ENCODE measurements around the gene TBX3.
A peak's percentile ranks its signal among the peaks of the same experiment; 100 is the strongest.
"Not testable (repeated sequence)": the region's sequence is repeated elsewhere in the genome, so short reads cannot be mapped to it uniquely, and the experiment has no call there.

Gene TBX3

DNA sequence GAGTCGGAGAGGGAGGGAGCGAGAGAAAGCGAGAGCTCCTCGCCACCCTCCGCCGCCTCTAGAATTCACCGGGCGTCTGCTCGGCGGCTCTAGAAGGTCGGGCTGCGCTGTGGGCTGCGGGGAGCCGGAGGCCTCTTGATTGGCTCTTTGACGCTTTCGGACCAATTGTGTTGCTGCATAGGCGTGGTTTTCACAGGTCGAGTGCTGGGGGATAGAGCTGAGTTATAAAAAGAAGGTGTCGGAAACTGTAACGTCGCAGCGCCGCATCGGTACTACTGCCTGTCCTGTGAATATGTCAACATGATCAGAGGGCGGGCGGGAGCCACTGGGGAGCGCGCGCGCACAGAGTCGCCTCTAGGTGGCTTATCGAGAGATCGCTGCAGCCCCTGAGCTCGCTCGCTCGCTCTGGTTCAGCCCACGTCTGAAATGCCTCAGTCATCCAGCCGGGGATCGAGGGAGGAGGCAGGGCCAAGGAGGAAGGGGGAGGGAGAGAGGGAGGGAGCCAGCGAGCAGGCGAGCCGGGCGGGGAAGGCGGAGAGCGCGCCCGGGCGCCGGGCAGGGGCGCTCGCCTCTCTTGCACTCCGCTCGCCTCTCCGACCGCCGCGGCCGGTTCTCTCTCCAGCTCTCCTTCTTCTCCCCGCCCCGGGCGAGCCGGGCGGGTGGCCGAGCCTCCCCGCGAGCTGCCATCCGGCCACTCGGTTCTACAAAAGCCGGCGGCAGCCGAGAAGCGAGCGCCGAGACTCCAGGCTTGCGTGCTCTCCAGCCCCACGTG, at the start of gene TBX3:
Gene TBX3, minus strand, starts transcription at position 78 of the 772 bp plus-strand sequence. CDS start 975 bp downstream, outside the sequence.
- peak; percentile 18 for DNase-seq (ENCODE audit: low read depth)

DNA sequence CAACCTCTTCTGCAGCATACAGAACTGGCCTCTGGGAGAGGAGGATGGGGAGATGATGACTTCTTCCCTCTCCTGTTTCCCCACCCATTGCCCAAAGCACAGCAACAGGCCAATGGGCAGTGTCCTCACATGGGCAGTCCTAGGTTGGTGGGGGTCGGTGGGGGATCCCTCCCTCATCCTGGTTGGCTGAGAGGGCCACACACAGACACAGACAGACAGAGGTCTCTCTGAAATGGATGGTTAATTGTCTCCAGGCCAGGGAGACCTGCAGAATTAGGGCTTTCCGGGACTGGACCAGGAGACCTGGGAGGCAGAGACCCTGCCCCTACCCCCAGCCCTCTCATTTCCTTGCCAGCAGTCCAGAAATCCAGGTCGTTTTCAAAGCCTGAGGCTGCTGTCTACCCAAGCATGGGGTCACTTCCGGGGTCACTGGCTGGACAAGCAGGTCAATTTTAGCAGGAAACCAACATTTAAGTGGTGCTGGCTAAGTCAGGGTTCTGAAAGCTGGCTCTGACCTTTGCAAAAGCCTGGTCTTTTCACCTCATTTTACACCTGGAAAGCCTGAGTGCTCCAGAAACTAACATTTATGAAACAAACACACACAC, 48.6 kb upstream of the TBX3 start:
- no peak for DNase-seq (ENCODE audit: low read depth)

DNA sequence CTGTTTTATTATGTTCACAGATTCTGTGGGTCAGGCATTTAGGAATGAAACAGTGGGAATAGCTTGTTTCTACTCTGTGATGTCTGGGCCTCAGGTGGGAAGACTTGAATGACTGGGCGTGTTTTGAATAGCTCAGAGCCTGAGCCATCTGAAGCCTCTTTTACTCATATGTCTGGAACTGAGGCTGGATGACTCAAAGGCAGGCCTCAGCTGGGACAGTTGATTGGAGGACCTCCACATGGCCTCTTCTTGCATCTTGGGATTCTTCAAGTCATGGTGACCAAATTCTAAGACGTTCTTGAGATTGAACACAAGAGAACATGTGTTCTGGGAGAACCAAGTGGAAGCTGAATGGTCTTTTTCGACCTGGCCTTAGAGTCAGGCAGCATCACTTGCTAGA, 45.8 kb upstream of the TBX3 start:
- DNase-seq (ENCODE audit: low read depth): no peak

DNA sequence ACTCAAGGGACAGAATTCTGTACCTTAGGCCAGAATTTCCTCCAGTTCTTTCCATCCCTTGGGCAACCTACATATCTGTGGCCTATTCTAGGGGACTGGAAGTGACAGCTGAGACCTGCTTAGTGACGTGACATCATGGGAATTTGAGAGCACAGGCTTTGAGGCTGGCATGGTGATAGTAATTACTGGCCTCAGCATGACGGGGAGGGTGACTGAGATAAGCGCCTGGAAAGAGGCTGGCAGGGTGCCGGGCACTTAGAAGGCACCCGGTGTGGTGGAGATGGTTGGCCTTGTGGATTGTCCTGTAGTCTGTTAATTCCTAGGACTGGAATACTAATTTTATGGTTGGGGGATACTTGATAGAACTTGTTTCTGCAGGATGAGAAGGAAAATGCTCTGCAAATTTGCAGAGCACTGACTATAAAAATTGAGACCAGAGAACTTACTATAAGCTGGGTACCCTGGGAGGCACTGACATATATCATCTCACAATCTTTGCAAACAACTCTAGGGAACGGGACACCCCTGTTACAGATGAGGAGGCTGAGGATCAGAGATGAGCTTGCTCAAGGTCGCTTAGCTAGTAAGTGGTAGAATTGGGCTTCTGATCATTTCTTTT, 42.2 kb upstream of the TBX3 start:
- DNase-seq (ENCODE audit: low read depth): no peak

DNA sequence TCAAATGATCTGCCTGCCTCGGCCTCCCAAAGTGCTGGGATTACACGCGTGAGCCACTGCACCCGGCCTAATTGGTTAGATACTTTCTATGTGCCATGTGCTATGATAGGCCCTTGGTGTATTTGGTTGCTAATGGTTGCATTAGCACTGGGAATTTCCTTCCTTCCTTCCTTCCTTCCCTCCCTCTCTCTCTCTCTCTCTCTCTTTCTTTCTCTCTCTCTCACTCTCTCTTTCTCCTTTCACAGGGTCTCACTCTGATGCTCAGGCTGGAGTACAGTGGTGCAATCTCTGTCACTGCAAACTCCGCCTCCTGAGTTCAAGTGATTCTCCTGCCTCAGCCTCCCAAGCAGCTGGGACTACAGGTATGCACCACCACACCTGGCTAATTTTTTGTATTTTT, 38.2 kb upstream of the TBX3 start:
- DNase-seq (ENCODE audit: low read depth): not testable (repeated sequence)

DNA sequence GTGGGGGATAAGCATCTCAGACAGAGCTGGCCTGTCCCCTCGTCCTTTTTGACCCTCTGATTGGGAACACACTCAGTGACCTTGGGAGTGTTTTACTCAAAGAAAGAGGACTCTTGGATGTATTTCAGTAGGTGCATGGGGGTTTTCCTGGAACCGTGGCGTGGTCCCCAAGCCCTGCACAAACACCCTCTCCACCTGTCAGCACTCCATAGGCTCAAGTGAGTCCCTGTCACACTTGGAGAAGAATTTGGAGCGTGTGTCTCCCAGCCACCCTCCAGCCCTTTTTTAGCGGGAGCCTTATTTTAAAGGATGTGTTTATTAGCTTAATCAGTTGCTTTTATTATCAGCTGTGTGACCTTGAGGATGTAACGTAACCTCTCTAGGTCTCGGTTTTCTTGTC, 37.3 kb upstream of the TBX3 start:
- DNase-seq (ENCODE audit: low read depth): no peak

DNA sequence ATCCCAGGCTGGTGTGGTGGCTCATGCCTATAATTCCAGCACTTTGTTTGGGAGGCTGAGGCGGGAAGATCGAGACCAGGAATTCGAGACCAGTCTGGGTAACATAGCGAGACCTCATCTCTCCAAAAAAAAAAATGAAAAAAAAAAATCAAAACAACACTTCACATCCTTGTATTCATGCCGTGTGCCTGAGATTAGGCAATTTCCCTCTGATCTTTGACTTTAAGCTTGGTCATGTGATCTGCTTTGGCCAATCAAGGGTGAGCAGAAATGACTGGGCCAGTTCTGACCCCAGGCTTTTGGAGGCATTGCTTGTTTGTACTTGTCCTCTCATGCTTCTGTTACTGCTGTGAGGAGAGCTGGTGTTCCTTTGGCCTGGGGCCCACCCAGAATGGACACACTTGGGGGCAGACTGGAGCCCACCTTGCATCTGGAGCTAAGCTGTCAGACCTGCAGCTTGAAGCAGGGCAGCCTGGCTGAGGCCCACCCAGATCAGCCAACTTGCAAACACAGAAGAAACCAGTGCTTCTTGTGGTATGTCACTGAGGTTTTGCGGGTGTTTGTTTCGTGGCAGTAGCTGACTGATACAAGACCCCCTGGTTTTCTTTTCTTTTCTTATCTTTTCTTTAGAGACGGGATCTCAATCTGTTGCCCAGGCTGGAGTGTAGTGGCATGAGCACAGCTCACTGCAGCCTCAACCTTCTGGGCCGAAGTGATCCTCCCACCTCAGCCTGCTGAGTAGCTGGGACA, 29.7 kb upstream of the TBX3 start:
- no peak for DNase-seq (ENCODE audit: low read depth)

DNA sequence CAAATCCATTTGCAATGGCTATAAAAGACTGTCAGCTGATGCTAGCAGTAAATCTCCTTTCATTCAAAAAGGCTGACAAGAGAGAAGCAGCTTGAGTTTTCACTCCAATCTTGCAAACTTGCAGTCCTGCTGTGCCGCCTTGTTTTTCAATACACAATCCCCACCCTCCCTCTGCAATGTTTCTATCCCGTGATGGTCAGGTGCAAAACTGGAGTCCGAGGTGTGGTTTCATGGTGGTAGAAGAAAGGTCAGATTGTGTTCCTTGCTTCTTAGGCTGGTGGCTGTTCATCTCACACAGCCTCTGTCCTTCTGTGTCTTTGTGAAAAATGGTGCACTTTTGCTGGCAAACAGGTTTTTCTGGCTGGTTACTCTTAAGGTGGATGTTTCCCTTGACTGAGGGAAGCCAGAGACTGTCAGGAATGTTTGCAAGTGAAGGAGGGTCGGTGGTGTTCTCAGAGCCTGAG, 27.7 kb upstream of the TBX3 start:
- no peak for DNase-seq (ENCODE audit: low read depth)

DNA sequence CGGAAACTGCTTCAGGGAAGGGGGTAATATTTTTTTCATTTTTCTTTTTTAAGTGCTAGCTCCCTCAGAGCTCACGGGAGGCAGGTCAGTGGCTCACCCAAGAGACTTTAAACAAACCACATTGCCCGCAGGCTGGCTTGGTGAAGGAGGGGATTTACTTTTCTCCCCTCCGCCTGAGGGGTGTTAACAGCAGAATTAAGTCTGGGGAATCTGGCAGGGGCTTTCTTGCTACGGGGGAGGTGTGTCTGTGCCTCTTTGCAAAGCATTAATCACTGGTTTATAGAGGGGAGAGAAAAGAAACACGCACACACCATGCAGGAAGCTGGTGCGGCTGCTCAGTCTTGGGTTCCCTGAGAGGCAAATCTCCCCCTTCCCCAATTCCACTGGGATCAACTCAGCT, 26.2 kb upstream of the TBX3 start:
- DNase-seq (ENCODE audit: low read depth): no peak

DNA sequence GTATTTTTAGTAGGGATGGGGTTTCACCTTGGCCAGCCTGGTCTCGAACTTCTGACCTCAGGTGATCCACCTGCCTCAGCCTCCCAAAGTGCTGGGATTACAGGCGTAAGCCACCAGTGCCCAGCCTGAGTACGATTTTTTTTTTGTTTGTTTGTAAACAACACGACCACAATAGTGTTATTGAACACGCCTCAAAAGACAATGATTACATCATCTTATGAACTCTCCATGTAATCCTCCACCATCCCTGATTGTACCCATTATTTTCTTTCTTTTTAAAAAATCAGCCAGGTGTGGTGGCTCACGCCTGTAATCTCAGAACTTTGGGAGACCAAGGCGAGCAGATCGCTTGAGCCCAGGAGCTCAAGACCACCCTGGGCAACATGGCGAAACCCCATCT, 25.1 kb upstream of the TBX3 start:
- no peak for DNase-seq (ENCODE audit: low read depth)

DNA sequence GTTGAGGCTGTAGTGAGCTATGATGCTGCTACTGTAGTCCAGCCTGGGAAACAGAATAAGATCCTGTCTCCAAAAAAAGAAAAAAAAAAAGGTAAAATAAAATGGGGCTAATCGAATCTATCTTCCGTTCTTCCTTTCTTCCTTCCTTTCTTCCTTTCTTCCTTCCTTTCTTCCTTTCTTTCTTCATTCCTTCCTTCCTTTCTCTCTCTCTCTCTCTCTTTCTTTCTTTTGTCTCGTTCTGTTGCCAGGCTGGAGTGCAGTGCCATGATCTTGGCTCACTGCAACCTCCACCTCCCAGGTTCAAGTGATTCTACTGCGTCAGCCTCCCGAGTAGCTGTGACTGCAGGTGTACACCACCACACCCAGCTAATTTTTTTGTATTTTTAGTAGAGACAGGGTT, 24.6 kb upstream of the TBX3 start:
- DNase-seq (ENCODE audit: low read depth): not testable (repeated sequence)

DNA sequence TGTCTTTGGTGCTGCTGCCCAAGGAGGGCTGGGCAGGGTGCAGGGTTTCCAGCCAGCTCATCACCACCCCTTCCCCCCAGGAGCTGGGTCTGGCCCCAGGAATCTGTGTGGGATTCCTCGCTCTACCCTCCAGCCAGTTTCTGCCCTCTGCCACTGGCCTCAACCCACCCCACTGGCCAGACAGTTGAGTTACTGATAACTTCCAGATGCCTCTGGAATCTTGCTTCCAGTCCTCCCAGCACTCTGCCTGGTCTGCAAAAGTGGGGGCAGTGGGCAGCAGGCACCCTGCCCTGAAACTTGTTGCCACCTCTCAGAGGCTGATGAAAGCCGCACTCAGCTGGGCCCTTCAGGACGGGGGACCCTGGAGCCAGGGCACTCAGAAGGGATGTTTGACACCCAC, 20.1 kb upstream of the TBX3 start:
- DNase-seq (ENCODE audit: low read depth): no peak

DNA sequence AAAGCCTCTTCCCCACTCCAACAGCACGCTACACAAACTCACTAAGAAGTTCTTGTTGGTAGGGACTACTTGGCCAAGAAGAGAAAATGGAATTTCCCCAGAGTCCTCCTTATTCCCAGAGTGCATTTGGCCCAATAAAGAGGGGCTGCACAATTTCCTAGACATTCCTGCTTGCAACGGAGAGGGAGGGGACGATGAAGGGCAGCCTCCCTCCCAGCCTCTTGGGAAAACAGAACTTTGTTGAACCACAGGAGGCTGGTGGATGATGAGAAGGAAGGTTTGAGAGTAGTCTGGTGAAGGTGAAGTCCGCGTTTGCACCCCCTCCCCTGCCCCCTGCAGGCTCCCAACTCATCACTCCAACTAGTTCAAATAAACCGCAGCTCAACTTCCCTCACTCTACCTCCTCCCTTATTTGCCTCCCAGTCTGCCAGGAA, 19.1 kb upstream of the TBX3 start:
- DNase-seq (ENCODE audit: low read depth): no peak

DNA sequence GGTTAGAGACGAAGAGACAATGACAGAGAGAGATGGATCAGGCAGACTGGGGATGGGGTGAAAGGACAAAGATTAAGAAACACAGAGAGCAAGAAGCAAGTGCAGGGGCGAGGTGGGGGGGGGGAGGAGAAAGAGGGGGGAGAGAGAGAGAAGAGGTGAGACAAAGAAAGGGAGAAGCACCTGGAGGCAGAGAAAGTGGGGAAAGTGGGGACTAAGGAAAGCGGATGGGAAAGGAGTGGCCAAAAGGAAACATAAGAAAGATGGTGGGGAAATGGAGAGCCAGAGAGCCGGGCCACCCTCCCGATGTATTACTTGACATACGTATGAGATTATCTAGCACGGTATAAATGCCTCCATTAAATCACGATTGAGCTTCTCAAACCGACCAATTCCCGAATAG, 18.5 kb upstream of the TBX3 start:
- DNase-seq (ENCODE audit: low read depth): no peak

DNA sequence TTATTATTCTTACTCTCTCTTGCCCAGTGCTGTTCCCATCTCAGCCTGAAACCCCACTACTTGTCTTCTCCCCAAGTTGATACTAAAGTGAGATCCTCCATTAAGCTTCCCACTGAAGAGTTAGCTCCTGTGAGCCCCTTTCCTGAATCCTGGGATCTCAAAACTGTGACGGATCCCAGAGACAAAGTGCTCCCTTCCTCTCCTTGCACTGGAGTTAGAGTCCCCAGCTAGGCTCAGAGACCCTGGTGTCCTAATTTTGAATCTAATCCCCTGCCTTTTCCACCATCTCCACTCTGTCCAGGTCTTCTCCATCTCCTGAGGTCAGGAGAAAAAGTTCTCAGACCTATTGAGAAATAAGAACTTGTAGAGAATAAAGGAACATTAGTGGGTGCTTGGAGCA, 17.6 kb upstream of the TBX3 start:
- no peak for DNase-seq (ENCODE audit: low read depth)

DNA sequence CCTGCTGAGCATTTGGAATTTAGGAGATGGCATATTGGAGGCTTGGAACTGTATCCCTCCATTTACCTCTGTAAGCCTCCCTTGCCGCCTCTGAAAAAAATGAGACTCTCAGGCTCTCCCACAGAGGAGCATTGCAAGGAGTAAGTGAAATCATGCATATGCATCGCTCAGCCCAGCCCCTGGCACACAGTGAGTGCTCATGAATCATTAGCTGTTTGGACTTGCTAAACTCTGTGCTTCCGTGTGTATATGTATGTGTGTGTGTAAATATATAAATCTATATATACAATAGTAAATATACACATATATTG, 17.1 kb upstream of the TBX3 start:
- DNase-seq (ENCODE audit: low read depth): no peak

DNA sequence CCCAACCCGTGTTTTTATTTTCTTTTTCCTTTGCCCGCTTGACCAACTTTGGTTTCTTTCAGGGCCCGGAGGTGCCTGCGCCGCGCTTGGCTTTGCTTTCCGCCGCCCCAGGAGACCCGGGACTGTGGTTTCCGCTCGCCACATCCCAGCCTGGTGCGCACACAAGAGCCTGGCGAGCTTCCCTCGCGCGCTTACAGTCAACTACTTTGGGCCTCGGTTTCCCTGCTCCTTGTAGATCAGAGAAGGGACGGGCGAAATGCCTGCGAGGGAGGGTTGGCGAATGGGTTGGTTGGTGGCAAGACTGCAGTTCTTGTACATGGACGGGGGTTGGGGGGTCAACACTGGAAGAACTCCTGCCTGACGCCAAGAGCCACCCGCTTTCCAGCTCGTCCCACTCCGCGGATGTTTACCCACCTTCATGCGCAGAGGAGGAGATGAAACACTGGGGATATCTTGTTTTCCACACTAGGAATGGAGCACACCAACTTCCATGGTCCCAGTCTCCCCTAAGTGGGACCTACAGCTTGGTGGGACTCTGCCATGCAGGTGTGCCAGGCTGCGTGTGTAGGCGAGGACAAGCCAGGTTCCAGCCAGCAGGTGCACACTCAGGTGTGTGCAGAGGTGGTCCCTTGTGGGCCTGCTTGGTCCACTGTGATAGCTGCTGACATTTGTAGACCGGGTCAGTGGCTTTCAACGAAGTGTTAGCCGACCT, 16.6 kb upstream of the TBX3 start:
- DNase-seq (ENCODE audit: low read depth): no peak

DNA sequence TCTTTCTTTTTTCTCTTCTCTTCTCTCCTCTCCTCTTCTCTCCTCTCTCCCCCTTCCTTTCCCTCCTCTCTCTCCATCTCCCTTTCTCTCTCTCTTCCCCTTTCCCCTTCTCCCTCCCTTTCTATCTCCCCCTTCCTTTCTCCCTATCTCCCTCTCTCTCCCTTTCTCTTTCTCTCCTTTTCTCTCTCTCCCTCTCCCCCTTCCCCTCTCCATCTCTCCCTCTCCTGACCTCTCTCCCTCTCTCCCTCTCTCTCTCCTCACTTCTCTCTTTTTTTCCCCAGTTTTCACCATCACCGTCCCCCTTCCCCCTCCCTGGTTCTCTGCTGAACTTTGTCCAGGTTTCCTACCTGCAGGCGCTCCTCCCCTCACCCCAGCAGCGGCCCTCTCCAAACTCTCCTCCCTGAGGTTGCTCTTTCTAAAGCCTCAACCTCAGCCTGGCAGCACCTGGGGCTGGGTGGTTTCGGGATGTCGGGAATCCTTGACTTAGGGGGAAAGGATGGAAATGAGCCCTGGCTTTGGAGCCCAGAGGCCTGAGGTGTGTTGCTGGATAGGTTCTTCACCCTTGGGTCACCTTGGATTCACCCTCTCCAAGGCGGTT, 14.7 kb upstream of the TBX3 start:
- no peak for DNase-seq (ENCODE audit: low read depth)

DNA sequence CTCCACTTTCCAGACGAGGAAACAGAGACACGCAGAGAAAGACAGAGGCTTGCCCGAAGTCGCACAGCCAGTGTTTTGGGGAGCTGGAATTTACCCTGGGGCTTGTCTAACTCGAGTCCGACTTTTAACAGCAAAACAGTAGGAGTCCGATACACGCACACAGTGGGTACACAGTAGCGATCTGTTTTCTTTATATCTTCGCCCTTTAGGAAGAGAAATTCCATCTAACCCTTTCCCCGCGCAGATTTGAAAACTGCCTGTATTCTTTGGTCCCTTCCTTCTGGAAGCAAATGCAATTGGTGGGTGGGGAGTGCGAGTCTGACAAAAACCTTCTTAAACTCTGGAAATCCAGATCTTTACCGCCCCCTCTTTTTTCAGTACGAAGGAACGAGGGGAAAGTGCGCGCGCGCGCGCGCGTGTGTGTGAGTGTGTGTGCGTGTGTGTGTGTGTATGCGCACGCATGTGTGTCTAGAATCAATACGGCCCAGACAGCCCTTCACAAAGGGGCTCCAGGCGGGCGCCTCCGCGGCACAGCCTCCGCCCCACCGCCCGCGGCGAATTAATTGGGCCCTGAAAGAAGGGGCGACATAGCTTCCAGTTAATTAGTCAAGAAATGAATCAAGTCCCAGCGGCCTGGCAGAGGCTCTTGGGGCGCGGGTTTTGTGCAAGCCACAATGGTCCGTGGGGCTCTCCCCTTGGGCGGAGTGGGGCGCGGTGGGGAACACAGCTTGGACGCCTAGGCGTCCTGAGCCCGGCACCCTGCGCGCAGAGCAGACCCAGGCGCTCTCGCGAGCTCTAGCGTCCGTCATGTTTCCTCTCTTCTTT, 14.0 kb upstream of the TBX3 start:
- no peak for DNase-seq (ENCODE audit: low read depth)

DNA sequence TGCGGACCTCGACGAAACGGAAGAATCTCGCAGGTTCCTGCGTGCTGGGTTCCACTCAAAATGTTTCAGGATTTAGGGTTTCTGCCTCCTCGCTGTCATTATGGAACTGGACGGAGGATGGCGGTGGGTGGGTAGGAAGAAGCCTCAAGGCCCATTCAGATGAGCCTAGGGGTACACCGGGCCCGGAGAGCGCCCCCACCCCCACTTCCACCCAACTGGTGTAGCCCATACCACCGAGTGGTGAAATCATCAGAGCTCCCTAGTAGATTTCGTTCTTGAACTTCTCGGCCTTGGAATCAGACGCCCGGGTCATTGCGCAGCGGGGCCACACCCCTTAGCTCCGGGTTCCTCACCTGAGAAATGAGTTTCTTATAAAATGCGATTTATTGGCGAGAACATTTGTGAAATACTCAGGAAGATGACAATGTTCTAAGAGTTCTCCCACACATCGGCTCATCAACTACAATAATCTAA, 13.3 kb upstream of the TBX3 start:
- no peak for DNase-seq (ENCODE audit: low read depth)

Measured in stimulated activated CD8-positive, alpha-beta memory T cell treated with anti-CD3 and anti-CD28 coated beads, Interleukin-7, amount 100 ng/mL, for 24 hours (primary cell).